SU-DHL-6 (cell line): Measurements from ENCODE around the gene PDZD4.

Experiments used
- H2AFZ ChIP-seq: fragments of 200-600 bp; sonication (generic); 2 replicates; pipeline ENCODE4 v1.6.1; 2014; ENCODE audit warnings: low read depth, mild to moderate bottlenecking, moderate library complexity, mixed read lengths, antibody characterized with exemption, low read length; ENCODE audit not compliant: severe bottlenecking
- H3F3A ChIP-seq: fragments of 200-600 bp; shearing (Covaris generic); 2 replicates; pipeline ENCODE4 v1.6.0; 2016; ENCODE audit warnings: antibody characterized with exemption, mild to moderate bottlenecking; ENCODE audit not compliant: insufficient read depth
- H3K27ac ChIP-seq: fragments of 200-600 bp; sonication (generic); 2 replicates; pipeline ENCODE4 v1.5.1; 2016; ENCODE audit warnings: low read depth, mild to moderate bottlenecking, low read length, moderate library complexity, mixed read lengths
- H3K27me3 ChIP-seq: fragments of 200-600 bp; sonication (generic), shearing (Covaris generic); 2 replicates; pipeline ENCODE4 v1.6.0; 2014; ENCODE audit warnings: mild to moderate bottlenecking, low read length
- H3K36me3 ChIP-seq: fragments of 200-600 bp; sonication (generic); 2 replicates; pipeline ENCODE4 v1.6.1; 2014; ENCODE audit warnings: mild to moderate bottlenecking, low read length, mixed read lengths
- H3K4me2 ChIP-seq: fragments of 300-600, 200-600 bp; shearing (Covaris generic), sonication (generic); 2 replicates; pipeline ENCODE4 v1.6.0; 2014; ENCODE audit warnings: low read length, low read depth, mild to moderate bottlenecking; ENCODE audit not compliant: poor library complexity, severe bottlenecking
- H3K4me3 ChIP-seq: fragments of 200-600 bp; sonication (generic); 2 replicates; pipeline ENCODE4 v1.5.1; 2014; ENCODE audit warnings: antibody characterized with exemption, low read length, mild to moderate bottlenecking, mixed read lengths; ENCODE audit not compliant: insufficient read depth, poor library complexity, severe bottlenecking
- H3K79me2 ChIP-seq: fragments of 200-600 bp; sonication (generic); 2 replicates; pipeline ENCODE4 v1.6.1; 2014; ENCODE audit warnings: mild to moderate bottlenecking, low read length, moderate library complexity; ENCODE audit not compliant: insufficient read depth
- H3K9ac ChIP-seq: fragments of 200-600 bp; sonication (generic); 2 replicates; pipeline ENCODE4 v1.7.0; 2014; ENCODE audit warnings: mild to moderate bottlenecking, low read length
- H3K9me2 ChIP-seq: fragments of 200-600 bp; sonication (generic); replicated peaks from 2 replicates; pipeline ENCODE4 v1.6.1; 2014; ENCODE audit warnings: low read length; ENCODE audit not compliant: insufficient read depth
- H3K9me3 ChIP-seq: fragments of 200-600 bp; sonication (generic); 2 replicates; pipeline ENCODE4 v1.6.1; 2014; ENCODE audit warnings: low read length, mixed read lengths; ENCODE audit not compliant: insufficient read depth
- H4K20me1 ChIP-seq: fragments of 200-600 bp; sonication (generic); 2 replicates; pipeline ENCODE4 v1.6.1; 2014; ENCODE audit warnings: low read depth, mild to moderate bottlenecking, antibody characterized with exemption, low read length, moderate library complexity, mixed read lengths
- CTCF ChIP-seq: fragments of 200-600 bp; sonication (generic); IDR thresholded peaks from one replicate; pipeline ENCODE4 v1.5.1; 2017; ENCODE audit warnings: antibody characterized with exemption, mild to moderate bottlenecking, low read length, moderate library complexity; ENCODE audit not compliant: insufficient read depth, poor library complexity, severe bottlenecking
- EZH2phosphoT487 ChIP-seq: fragments of 200-600 bp; sonication (generic), shearing (Covaris generic); conservative IDR thresholded peaks from 2 replicates; pipeline ENCODE4 v1.6.1; 2018; ENCODE audit warnings: mild to moderate bottlenecking, antibody characterized with exemption, low read length, moderate library complexity, mixed read lengths

The PDZD4 gene

GRCh38 chrX:153862369-153863250 lies 32.3 kb upstream of the PDZD4 start:
- Histone ChIP-seq H3K9ac (no peak overlapping the region), H3K36me3 (no peaks in the 10 kb centered on the region), H3K9me3 (no peaks in the 10 kb centered on the region), H4K20me1 (no peaks in the 10 kb centered on the region), H3K27me3 (no peaks in the 10 kb centered on the region), H3K4me2 (no peak overlapping the region), H3K79me2 (no peaks in the 10 kb centered on the region), H2AFZ (no peak overlapping the region), H3F3A (no peaks in the 10 kb centered on the region), H3K27ac (no peak overlapping the region), H3K4me3 (no peak overlapping the region), H3K9me2 (no peaks in the 10 kb centered on the region)
- no peak for TF ChIP-seq EZH2phosphoT487
- TF ChIP-seq CTCF, result no peak

- H3K9me2 ChIP-seq, result no peaks in the 10 kb centered on the region
- H3K27ac ChIP-seq, result no peak overlapping the region
- no peak overlapping the region for H2AFZ ChIP-seq
- no peaks in the 10 kb centered on the region for H3K9me3 ChIP-seq
- no peak overlapping the region for H3K4me3 ChIP-seq
- H4K20me1 ChIP-seq, result no peaks in the 10 kb centered on the region
- no peaks in the 10 kb centered on the region for H3F3A ChIP-seq
- H3K27me3 ChIP-seq, result no peaks in the 10 kb centered on the region
- no peak overlapping the region for H3K4me2 ChIP-seq
- H3K36me3 ChIP-seq, result no peaks in the 10 kb centered on the region
- H3K79me2 ChIP-seq, result no peaks in the 10 kb centered on the region
- TF ChIP-seq EZH2phosphoT487 (no peak), CTCF (no peak)
- H3K9ac ChIP-seq, result no peak overlapping the region
Observed at GRCh38 chrX:153861733-153862310, 31.5 kb upstream of the PDZD4 start.

- Histone ChIP-seq H3K27me3 (no peaks in the 10 kb centered on the region), H3K9me3 (no peaks in the 10 kb centered on the region), H3K9ac (no peak overlapping the region), H3F3A (no peaks in the 10 kb centered on the region), H3K4me3 (no peak overlapping the region), H3K36me3 (no peaks in the 10 kb centered on the region), H4K20me1 (no peaks in the 10 kb centered on the region), H3K27ac (no peak overlapping the region), H3K4me2 (no peak overlapping the region), H3K9me2 (no peaks in the 10 kb centered on the region), H3K79me2 (no peaks in the 10 kb centered on the region), H2AFZ (no peak overlapping the region)
- TF ChIP-seq EZH2phosphoT487 (no peak), CTCF (no peak)
Observed at GRCh38 chrX:153861151-153861550, 30.8 kb upstream of the PDZD4 start.
